ENCODE measurements around the gene MAML2.

Gene MAML2

DNA sequence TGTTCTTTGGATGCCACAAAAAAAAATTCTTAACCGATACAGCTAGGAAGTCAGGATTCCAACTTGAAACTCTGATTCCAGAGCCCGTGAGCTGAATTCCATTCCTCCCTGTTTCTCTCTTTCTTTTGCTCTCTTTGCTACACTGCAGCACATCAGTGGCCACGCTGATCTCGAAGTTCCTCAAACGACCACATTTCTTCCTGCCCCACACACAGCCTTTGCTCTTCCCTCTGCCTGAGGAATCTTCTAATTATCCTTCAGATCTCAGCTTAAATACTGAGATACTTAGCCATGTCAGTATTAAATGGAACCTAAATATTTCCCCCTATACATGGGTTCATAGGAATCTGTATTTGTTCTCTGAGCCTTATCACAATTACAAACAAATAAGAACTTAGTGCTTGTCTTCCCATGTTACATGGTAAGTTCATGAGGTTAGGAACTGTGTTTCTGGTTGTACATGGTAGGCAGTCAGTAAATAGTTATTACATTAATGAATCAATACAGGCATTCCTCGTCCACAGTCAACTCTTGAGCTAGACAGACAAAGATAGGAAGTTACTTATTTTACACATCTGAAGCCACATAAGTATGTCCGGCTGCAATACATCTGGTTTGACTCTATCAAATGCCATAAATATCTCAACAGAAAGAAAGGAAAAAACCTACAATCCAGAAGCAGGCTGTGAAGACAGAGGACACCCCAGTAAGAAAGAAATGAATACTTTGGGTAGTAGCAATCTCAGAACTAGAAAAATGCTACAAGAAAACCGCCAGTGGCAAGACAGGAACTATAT is 86.6 kb downstream of the MAML2 start:
- TF ChIP-seq, protein P1, sequence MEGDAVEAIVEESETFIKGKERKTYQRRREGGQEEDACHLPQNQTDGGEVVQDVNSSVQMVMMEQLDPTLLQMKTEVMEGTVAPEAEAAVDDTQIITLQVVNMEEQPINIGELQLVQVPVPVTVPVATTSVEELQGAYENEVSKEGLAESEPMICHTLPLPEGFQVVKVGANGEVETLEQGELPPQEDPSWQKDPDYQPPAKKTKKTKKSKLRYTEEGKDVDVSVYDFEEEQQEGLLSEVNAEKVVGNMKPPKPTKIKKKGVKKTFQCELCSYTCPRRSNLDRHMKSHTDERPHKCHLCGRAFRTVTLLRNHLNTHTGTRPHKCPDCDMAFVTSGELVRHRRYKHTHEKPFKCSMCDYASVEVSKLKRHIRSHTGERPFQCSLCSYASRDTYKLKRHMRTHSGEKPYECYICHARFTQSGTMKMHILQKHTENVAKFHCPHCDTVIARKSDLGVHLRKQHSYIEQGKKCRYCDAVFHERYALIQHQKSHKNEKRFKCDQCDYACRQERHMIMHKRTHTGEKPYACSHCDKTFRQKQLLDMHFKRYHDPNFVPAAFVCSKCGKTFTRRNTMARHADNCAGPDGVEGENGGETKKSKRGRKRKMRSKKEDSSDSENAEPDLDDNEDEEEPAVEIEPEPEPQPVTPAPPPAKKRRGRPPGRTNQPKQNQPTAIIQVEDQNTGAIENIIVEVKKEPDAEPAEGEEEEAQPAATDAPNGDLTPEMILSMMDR (IDR thresholded peaks at IDR 0.05; ENCODE audit: low read depth, low read length), result no peak

DNA sequence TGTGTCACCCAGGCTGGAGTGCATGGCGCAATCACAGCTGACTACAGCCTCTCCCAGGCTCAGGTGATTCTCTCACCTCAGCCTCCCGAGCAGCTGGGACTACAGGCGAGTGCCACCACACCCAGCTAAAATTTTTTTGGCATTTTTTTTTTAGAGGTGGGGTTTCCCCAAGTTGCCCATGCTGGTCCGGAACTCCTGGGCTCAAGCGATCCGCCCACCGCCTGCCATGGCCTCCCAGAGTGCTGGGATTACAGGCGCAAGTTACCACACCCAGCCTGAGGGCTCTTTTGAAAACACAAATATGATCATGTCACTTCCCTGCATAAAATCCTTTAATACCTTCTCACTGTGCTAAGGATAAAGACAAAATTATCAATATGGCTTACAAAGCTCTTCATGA is 88.1 kb downstream of the MAML2 start:
- no peak overlapping the region for H3K4me3 ChIP-seq (ENCODE audit: low read depth, low read length)

More for the DNA sequence above, 86.6 kb downstream of the MAML2 start:
- H3K4me3 ChIP-seq (ENCODE audit: low read depth, low read length), result no peak overlapping the region

DNA sequence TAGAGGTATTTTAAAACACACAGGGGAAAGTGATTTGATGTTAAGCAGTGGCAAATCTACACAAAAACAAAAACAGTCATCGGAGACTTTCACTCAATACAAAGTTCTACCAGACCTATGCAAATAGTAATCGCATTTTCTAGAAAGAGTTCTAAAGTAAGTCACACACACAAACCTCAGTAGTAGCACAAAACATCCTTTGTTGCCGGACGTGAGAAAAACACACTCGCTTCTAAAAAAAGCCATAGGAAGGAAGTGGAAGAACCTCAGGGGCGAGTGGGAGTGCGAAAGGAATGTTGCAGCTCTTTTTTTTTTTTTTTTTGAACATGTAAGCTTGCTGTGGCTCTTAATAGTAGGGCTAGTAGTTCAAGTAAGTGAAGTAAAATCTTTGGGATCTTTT is 88.9 kb downstream of the MAML2 start:
- TF ChIP-seq, protein P1 (IDR thresholded peaks at IDR 0.05; ENCODE audit: low read depth, low read length), result no peak
- no peak overlapping the region for H3K4me3 ChIP-seq (ENCODE audit: low read depth, low read length)

More for the DNA sequence above, 88.1 kb downstream of the MAML2 start:
- TF ChIP-seq, protein P1 (IDR thresholded peaks at IDR 0.05; ENCODE audit: low read depth, low read length), result no peak

DNA sequence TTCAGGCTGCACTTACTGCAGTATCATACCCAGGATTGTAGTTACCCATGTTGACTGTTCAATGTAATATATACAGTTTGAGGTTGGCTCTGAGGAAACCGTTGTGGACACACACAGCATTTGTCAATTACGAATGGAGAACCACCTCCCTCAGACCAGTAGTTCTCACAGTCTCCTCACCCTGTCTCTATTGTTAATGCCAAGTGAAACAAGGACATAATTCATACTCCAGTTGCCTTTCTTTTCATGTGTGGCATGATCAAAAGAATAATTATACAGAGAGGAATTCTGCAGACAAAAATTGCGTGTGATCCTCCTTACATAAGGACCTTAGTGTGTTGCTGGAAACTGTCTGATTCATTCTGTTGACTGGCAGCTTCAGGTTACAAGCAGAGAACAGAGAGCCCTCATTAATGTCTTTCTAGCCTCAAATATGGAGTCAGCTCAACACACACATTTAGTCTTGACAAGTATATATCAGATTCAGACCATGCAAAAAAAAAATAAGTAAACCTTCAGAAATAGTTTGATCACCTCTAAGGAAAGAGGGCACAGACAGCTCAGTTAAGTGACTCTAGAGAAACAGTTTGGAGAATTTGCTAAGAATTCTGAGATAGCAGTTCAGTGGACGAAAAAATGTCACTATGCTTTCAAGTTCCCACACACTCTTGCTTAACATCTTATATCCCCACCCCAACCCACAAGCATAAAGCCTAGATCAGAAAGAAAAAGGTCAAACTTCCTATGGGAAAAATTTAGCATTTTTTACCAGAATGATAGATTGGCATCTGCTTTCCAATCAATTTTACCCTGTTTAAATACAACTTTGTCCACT is 96.1 kb downstream of the MAML2 start:
- H3K4me3 ChIP-seq (ENCODE audit: low read depth, low read length), result peak overlapping the region; percentile 27; the same call in 1 of the 2 replicates
- TF ChIP-seq, protein P1 (IDR thresholded peaks at IDR 0.05; ENCODE audit: low read depth, low read length), result no peak

DNA sequence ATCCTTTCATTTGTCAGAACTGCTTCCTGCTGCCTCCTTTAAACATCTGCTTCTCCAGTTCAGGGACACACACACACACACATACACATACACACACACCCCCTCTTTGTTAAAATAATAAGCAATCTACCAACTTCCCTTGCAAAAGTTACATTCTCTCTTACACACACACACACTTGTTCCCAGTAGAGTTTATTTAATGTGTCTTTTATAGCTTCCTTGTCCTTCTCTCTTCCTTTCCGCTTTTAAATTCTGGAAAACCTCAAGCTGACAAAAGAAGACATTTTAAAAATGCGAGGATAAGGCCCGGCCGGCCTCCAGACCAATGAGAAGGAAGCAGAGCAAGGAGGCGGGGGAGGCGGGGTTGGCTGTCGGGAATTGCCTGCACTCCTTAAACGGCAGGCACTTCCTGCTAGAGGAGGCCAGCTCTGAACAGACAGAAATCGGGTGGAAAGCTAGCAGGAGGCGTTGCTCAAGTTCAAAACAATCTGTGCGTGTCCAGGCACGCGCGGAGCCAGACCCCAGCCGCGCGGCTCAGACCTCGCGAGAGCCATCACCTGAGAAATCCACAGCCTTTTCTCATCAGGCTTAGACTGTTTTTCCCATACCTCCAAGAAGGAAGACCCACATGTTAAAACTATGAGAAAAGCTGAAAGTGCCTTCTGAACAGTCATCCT is 99.9 kb downstream of the MAML2 start:
- peak overlapping the region; percentile 45 for H3K4me3 ChIP-seq (ENCODE audit: low read depth, low read length)
- TF ChIP-seq, protein P1 (IDR thresholded peaks at IDR 0.05; ENCODE audit: low read depth, low read length), result no peak

DNA sequence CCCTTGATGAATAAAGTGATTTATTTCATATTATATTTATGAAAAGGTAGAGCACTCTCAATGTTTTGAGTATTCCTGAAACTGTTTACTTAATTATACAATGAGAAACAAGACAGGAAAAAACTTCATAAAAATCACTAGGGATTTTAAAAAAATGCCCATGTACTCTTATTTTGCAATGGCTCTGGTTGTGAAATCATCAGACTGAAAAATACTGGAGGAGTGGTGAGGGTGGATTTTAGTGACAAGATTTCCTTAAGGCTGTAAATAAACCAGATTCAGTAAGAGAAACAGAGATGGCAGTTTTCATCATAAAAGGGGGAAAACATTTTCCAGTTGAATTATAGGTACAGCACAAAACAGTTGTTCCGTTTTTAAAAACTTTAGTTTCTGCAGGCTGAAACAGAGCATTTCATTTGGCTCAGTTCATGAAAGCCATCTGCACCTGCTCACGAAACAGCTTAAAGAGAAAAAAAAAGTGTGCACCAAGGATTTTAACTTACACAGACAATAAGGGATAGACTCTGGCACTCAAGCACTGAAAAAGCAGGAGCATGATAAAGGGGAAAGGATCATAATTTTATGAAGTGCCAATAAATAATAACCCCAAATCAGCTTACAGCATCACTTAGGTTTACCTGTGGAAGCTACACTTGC is 100.7 kb downstream of the MAML2 start:
- TF ChIP-seq, protein P1 (IDR thresholded peaks at IDR 0.05; ENCODE audit: low read depth, low read length), result no peak
- peak overlapping the region; percentile 45 for H3K4me3 ChIP-seq (ENCODE audit: low read depth, low read length)

Measured in WI38 (cell line).